GM19193 (cell line): ENCODE data around the gene LOXHD1.

Experiments
- POLR2A ChIP-seq: IDR thresholded peaks from 4 replicates; pipeline ENCODE4 v1.6.1; 2011; ENCODE audit not compliant: insufficient read depth, insufficient read length; ENCODE audit errors: extremely low read depth

LOXHD1 gene

DNA sequence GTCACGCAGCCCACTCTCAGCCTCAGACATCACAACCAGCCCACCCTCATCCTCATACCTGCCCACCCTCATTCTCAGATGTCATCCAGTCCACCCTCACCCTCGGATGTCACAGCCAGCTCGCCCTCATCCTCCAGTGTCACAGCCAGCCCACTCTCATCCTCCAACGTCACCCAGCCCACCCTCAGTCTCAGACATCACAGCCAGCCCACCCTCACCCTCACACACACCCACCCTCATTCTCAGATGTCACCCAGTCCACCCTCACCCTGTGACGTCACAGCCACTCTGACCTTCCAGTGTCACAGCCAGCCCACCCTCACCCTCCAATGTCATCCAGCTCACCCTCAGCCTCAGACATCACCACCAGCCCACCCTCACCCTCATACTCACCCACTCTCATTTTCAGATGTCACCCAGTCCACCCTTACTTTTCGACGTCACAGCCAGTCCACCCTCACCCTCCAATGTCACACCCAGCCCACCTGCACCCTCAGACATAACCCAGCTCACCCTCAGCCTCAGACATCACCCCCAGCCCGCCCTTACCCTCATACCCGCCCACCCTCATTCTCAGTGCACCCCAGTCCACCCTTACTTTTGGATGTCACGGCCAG, 100.3 kb downstream of the LOXHD1 start:
- TF ChIP-seq POLR2A = no peak

DNA sequence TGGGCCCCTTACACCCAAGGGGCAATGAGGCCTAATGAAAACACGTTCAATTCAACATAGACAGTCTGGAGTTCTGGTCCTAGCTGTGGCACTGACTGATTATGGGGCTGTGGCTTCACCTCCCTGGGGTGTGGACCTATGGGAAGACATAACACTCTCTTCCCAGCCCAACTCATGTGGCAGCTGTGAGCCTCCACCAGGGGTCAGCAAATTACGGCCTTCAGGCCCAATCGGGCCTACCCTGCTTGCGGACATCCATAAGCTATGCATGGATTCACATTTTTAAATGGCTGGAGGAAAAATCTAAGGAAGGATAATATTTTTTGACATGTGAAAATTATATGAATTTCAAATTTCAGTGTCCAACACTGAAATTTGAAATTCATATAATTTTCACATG, 101.3 kb downstream of the LOXHD1 start:
- no peak for TF ChIP-seq POLR2A

DNA sequence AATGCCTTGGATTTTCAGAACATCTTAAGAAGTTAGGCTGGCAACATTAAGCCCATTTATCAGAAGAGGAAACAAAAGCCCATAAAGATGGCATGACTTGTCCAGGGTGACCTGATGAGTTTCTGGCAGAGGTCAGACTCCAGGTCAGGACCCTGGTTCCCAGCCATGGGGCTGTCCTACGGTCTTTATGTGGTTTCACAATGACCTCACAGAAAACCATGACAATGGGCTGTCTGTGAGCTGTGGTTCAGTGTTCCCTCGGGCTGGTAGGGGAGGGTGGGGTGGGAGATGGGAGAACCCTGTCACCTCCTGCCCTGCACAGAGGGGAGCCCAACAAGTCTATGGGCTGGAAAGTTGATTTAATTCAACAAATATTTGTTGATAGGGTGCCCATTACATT, 101.8 kb downstream of the LOXHD1 start:
- no peak for TF ChIP-seq POLR2A

- no peak for TF ChIP-seq POLR2A
These were observed 102.5 kb downstream of the LOXHD1 start for GRCh38 chr18:46554406-46555080.

- TF ChIP-seq POLR2A = no peak
These were observed 106.4 kb downstream of the LOXHD1 start for GRCh38 chr18:46550609-46551008.

DNA sequence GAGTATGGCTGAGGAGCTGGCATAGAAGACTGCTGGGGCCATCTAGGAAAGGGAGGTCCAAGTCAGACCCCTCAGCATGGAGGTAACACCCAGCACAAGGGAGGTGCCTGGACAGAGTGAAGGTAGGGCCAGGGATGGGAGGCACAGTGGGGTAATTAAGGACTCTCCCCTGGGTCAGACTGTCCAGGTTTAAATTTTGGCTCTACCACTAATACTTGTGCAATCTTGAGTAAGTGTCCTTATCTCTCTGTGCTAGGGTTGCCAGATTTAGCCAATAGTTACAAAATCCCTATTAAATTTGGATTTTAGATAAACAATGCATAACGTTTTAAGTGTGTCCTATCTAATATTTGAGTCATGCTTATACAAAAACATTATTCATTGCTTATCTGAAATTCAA, 109.5 kb downstream of the LOXHD1 start:
- TF ChIP-seq POLR2A = no peak

DNA sequence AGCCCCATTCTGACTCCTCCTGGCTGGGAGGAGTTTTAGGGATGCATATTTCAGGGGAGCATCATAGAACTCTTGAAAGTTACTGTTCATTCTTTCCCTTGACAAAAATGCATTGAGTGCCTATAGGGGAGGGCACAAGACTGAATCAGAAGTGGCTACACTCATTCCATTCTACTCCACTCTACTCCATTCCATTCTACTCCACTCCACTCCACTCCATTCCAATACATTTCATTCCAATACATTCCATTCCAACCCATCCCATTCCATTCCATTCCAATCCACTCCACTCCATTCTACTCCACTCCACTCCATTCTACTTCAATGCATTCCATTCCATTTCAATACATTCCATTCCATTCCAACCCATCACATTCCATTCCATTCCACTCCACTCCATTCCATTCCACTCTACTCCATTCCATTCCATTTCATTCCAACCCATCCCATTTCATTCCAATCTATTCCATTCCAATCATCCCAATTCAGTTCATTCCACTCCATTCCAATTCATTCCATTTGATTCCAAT, 110.8 kb downstream of the LOXHD1 start:
- no peak for TF ChIP-seq POLR2A

GRCh38 chr18:46542545-46542944, 114.5 kb downstream of the LOXHD1 start:
- TF ChIP-seq POLR2A = no peak

DNA sequence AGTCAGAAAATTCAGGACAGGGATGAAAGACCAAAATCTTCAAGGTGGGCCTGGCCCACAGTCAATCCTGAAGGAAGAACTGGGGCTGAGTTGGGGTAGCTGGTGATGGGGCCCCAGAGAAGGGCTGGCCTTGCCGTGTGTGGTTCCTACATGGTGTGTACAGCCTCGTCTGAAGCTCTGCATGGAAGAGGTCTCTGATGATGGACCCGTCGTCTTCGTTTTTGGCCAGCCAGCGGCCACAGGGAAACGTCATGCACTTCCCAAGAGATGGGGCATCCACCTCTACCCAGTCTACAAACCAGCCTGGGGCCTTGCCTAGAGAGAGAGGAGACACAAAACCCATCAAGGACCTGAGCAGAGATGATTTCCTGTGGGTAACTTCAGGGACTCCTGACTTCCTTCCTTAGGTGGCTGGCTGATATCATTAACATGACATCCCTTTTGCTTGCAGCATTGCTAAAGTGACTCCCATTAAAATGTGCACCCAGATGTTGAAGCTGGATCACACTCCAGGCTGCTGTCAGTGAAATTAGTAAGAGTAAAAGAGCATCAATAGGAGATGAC, 115.3 kb downstream of the LOXHD1 start:
- no peak for TF ChIP-seq POLR2A

DNA sequence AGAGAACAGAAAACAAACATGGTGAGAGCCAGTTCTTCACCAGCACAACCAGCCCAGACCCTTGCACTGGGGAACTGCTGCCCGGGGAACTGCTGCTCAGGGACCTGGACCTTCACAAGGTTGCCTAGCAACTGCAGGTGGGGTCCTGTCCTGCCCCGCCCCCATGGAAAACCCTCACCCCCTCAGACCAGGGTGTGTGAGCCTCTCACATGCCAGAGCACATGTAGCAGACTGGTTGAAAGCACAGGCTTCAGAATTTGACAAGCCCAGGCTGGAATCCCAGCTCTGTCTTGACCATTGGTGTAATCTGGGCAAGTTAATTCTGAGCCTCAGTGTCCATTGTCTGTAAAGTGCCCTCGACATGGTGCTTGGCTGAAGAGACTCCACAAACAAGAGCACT, 118.6 kb downstream of the LOXHD1 start:
- TF ChIP-seq POLR2A = no peak

GRCh38 chr18:46536215-46536874, 120.7 kb downstream of the LOXHD1 start:
- TF ChIP-seq POLR2A = no peak

GRCh38 chr18:46531482-46531881, 125.5 kb downstream of the LOXHD1 start:
- no peak for TF ChIP-seq POLR2A

DNA sequence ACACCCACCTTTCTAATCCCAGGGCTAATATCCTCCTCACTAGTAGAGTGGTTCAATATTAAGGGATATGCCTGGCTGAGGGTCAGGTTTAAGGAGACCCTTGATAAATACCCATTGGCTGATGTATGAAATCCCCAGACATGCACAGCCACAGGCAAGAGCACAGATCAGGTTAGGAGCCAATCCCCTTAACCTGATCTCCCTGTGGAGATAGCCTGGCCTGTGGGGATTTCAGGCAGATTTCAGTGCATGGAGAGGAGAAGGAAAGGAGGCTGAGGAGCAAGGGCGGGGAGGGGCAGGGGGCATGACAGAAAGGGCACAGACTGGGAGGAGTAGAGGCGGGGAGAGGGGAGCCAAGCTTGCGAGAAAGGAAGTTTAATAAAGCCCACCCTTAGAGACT, 129.0 kb downstream of the LOXHD1 start:
- no peak for TF ChIP-seq POLR2A

DNA sequence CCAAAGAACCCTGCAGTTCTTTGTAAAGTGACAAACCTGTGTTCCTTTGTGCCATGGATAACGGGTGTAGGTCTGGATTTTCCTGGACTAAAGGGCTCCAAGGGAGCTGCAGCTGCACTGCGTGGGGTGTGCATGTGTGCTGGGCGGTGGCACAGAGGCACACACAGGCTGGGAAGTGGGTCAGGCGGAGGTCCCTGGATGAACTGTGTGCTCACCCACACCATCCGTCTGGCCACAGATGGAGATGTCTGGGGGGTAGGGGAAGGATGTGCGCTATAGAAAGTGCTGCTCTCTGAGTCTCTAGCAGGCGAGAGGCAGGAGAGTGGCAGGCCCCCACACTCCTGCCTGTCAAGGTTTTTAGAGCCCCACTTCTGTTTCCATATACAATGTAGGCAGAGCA, 137.2 kb downstream of the LOXHD1 start:
- TF ChIP-seq POLR2A = no peak

DNA sequence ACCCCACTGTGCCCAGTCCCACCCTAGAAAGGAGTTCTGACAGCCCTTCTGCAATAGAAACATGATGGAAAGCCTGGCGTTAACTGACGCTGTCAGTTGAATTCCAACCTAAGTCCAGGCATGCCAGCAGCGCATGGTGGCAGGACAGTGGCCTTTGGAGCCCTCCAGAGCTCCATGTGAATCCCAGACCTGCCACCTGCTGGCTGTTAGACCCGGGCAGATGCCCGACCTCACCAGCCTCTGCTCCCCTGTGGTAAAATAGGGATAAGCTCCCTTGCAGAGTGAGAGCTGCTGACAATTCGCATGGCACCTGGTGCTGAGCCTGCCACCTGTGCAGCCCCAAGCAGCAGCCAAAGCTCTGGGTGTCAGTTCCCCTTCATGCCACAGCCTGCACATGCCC, 138.6 kb downstream of the LOXHD1 start:
- TF ChIP-seq POLR2A = no peak

- no peak for TF ChIP-seq POLR2A
These were observed 140.5 kb downstream of the LOXHD1 start for GRCh38 chr18:46516555-46516954.

DNA sequence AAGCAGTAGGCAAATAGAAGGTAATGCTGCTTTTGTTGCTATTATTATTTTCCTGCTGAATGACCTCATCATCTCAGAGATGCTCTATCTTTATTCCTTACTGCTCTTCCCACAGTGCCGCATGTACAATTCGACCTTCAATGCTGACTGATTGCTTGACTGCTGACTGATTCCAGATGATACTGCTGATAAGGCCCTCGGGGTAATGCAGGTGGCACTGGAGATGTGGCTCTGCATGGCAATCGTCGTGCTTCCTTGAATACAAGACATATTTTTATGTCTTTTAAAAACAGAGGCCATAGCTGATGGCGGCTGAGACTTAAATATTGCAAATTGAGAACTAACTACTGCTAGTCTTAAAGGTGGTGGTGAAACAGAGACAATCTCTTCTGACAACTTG, 146.6 kb downstream of the LOXHD1 start:
- TF ChIP-seq POLR2A = no peak

DNA sequence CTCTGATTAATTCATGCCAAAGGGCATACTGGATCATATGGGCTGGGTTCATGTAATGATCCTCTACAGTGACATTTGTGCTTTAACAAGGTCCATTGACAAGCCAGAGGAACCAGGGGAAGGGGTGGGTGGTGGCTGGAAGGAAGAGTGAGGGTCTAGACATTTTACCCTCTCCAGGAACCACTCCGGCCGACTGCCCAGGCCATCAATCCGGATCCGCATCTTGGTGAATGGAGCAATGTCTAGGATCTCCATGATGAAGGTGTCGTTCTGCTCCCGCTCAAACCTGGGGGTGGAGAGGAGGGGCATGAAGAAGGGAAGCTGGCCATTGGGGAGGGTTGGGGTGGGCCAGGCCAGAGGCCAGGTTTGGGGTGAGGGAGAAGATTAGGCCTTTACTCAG, 147.5 kb downstream of the LOXHD1 start:
- no peak for TF ChIP-seq POLR2A
